GM12878 (cell line): ENCODE results near the gene CFLAR. TPM values are rescaled to one million over a fixed set of nuclear protein-coding genes. Genes with fewer than 3 reads are reported as not detected.

ENCODE experiments used
- ATAC-seq: fragments of 200-7000 bp; cut with Tn5 transposase; 3 replicates; pipeline ENCODE4 v1.9.1; 2020; ENCODE audit warnings: mild to moderate bottlenecking, moderate library complexity
- BruUV-seq: library from RNA; stranded (reverse); fragments of 400-500 nt; replicated peaks from 2 replicates; lab custom pipeline; 2021; lab: Mats Ljungman, UMichigan
- CTCF ChIA-PET: fragments of 300-600 bp; sonication (Branson Sonifier 250); formaldehyde crosslinking; extraction: SDS; loops from one replicate; lab custom pipeline; 2021; ENCODE audit warnings: inconsistent platforms; lab: Yijun Ruan, JAX
- POLR2A ChIA-PET: fragments of 350-600 bp; formaldehyde crosslinking; extraction: SDS; loops from one replicate; lab custom pipeline; 2021; ENCODE audit warnings: inconsistent platforms; lab: Charles Lee
- RAD21 ChIA-PET: fragments of 300-600 bp; sonication (Branson Sonifier 250); formaldehyde crosslinking; loops from one replicate; lab custom pipeline; 2023; ENCODE audit warnings: antibody characterized with exemption; ENCODE audit not compliant: unreplicated experiment; lab: Charles Lee
- SMC1A ChIA-PET: fragments of 300-600 bp; sonication (Branson Sonifier 250); formaldehyde crosslinking; loops from one replicate; lab custom pipeline; 2023; ENCODE audit not compliant: unreplicated experiment, uncharacterized antibody; lab: Charles Lee
- DNase-seq: peaks from one replicate; pipeline ENCODE4 v3.0.0-alpha.2; 2011; ENCODE audit warnings: low read depth, low spot score
- FAIRE-seq: peaks from 3 replicates; lab custom pipeline; 2011; peaks lifted over from hg19 to GRCh38; lab: Jason Lieb, UNC
- H2AFZ ChIP-seq: 2 replicates; pipeline ENCODE4 v1.6.0; 2011; ENCODE audit warnings: low read depth, low read length, control low read depth; ENCODE audit not compliant: control insufficient read depth
- H3K27ac ChIP-seq: 2 replicates; pipeline ENCODE4 v1.5.1; 2011; ENCODE audit warnings: control low read depth; ENCODE audit not compliant: control insufficient read depth, insufficient read depth
- H3K27me3 ChIP-seq, 2 experiments: replicated peaks in 1 of 2; 2 replicates each; pipeline versions ENCODE4 v1.6.0 to v1.6.1; 2011; ENCODE audit warnings: low read length in 1 of 2; ENCODE audit not compliant: control insufficient read depth in 2 of 2, insufficient read depth in 2 of 2
- H3K36me3 ChIP-seq, 2 experiments: 2 replicates each; pipeline ENCODE4 v1.5.1; 2011; ENCODE audit warnings: low read length in 1 of 2; ENCODE audit not compliant: control insufficient read depth in 2 of 2, insufficient read depth in 2 of 2
- H3K4me1 ChIP-seq: 2 replicates; pipeline ENCODE4 v1.6.1; 2011; ENCODE audit warnings: mild to moderate bottlenecking, low read length, moderate library complexity, mixed read lengths; ENCODE audit not compliant: control insufficient read depth, insufficient read depth
- H3K4me2 ChIP-seq: 2 replicates; pipeline ENCODE4 v1.6.0; 2011; ENCODE audit warnings: control low read depth; ENCODE audit not compliant: control insufficient read depth, insufficient read depth
- H3K4me3 ChIP-seq: fragments of 200-600 bp; sonication (generic); 2 replicates; pipeline ENCODE4 v1.5.1; 2016
- H3K79me2 ChIP-seq: 2 replicates; pipeline ENCODE4 v1.6.0; 2011; ENCODE audit warnings: low read length; ENCODE audit not compliant: control insufficient read depth, insufficient read depth
- H3K9ac ChIP-seq: 2 replicates; pipeline ENCODE4 v1.8.0; 2011; ENCODE audit warnings: low read length, control low read depth, mixed read lengths; ENCODE audit not compliant: control insufficient read depth, insufficient read depth
- H3K9me3 ChIP-seq: replicated peaks from 3 replicates; pipeline ENCODE4 v1.5.1; 2011; ENCODE audit warnings: mild to moderate bottlenecking, low read length; ENCODE audit not compliant: control insufficient read depth, insufficient read depth
- H4K20me1 ChIP-seq: 2 replicates; pipeline ENCODE4 v1.6.0; 2011; ENCODE audit not compliant: control insufficient read depth, insufficient read depth
- IKZF2 ChIP-seq, 2 experiments: fragments of 450-650 bp; IDR thresholded peaks; 2 replicates each; pipeline ENCODE4 v1.6.1; 2017; ENCODE audit warnings: mild to moderate bottlenecking in 2 of 2, moderate library complexity in 2 of 2
- MLLT1 ChIP-seq: fragments of 450-650 bp; IDR thresholded peaks from 2 replicates; pipeline ENCODE4 v1.6.1; 2016; ENCODE audit warnings: mild to moderate bottlenecking
- POLR2AphosphoS5 ChIP-seq: IDR thresholded peaks from 2 replicates; pipeline ENCODE4 v1.6.1; 2011; ENCODE audit warnings: mild to moderate bottlenecking, low read length, inconsistent platforms
- RELB ChIP-seq: fragments of 450-650 bp; IDR thresholded peaks from 2 replicates; pipeline ENCODE4 v1.6.1; 2017; ENCODE audit warnings: low read depth, mild to moderate bottlenecking, moderate library complexity
- SP1 ChIP-seq: IDR thresholded peaks from one replicate; pipeline ENCODE4 v1.6.1; 2011; ENCODE audit warnings: low read depth, low read length
- ZNF384 ChIP-seq: IDR thresholded peaks from 2 replicates; pipeline ENCODE4 v1.6.1; 2012; ENCODE audit warnings: low read depth, mild to moderate bottlenecking, low read length, improper control_type of control experiment, borderline replicate concordance
- WGBS: methylation state at CpG from one replicate; pipeline ENCODE4 v1.1.6; 2016; ENCODE audit warnings: low lambda C conversion rate; ENCODE audit not compliant: insufficient replicate concordance, insufficient coverage; ENCODE audit errors: missing lambda C conversion rate; 5-methylcytosine and 5-hydroxymethylcytosine counted together
- in situ Hi-C: fragments of 300-500 bp; cut with MboI; formaldehyde crosslinking; loops from 9 replicates; pipeline ENCODE4 v1.14.3; 2018; ENCODE audit warnings: mixed read lengths
- intact Hi-C: fragments of 100-400 bp; cut with micrococcal nuclease; formaldehyde crosslinking; loops from one replicate; pipeline ENCODE4 v1.14.2; 2022; ENCODE audit not compliant: unreplicated experiment
- polyA plus RNA-seq, 11 experiments: library from polyadenylated mRNA; depleted of rRNA in 4 of 11; unstranded in 6 of 11; stranded (reverse) in 5 of 11; fragments of >200 nt; fragmentation: Nextera tagmentation in 4 of 11; fragmentation: Illumina TruSeq in 1 of 11; extraction: Ambion mirVana in 4 of 11; extraction: Trizol in 1 of 11; gene quantifications; 1 replicate in 1 of 11; 2 replicates in 10 of 11; pipeline versions ENCODE4 v1.2.1 to v1.2.3, GENCODE V29; 2011 to 2016; ENCODE audit warnings: inconsistent platforms in 2 of 11, missing spikeins in 2 of 11, low read depth in 1 of 11
- total RNA-seq, 4 experiments: library from RNA; depleted of rRNA in 3 of 4; stranded (reverse); fragments of >200 nt in 3 of 4; fragmentation: Illumina TruSeq in 1 of 4; extraction: Trizol in 1 of 4; gene quantifications; 2 replicates each; pipeline versions ENCODE4 v1.2.1 to v1.2.3, GENCODE V29; 2013 to 2021

The CFLAR gene
- total and polyA plus RNA-seq, 10 of the 15 experiments (the other 5 are each of a cell fraction or from before 2014, with no cell fraction given): 80.6 to 181 (median 101) TPM

- peaks cover 0 to 9% of the 10 kb centered on the region in 2 experiments; a peak in 3 of 4 replicates for H3K36me3 ChIP-seq
- peaks cover 46% of the 10 kb centered on the region for H3K4me1 ChIP-seq
- RAD21 ChIA-PET: interaction anchor here (0.9 to 1.4 kb wide), 5 partner anchors 8 to 313 kb away, joined by 3 to 8 read pairs (median 3); partner anchors contain the start of gene CLK1
- no peaks in the 10 kb centered on the region for H4K20me1 ChIP-seq
- FAIRE-seq (no peak), ATAC-seq (0 out of 3 replicates have a peak, but pooled peaks have one; percentile 1), DNase-seq (no peak)
- H3K9ac ChIP-seq: peak overlapping the region; percentile 90
- H3K27me3 ChIP-seq: no peaks in the 10 kb centered on the region
- SMC1A ChIA-PET: interaction anchor here (0.8 to 1.5 kb wide), 4 partner anchors 26 to 106 kb away, joined by 4 to 12 read pairs (median 4); no protein-coding TSS in a partner anchor
- no peaks in the 10 kb centered on the region for H3K9me3 ChIP-seq
- H3K27ac ChIP-seq: peak overlapping the region; percentile 99
- peak overlapping the region; percentile 94 for H3K4me2 ChIP-seq
- H2AFZ ChIP-seq: no peak overlapping the region
- intact Hi-C loops: loop anchor here (2.0 kb wide), 2 partner anchors 56 to 106 kb away; partner anchors contain the start of gene HYCC2
- in situ Hi-C loops: no loop called here
- TSS peak; percentile 53 for BruUV-seq
- CTCF ChIA-PET: interaction anchor here (0.8 to 1.8 kb wide), 7 partner anchors 10 to 164 kb away, joined by 3 to 24 read pairs (median 5); partner anchors contain the start of genes CASP10 and CFLAR
- POLR2A ChIA-PET: interaction anchor here (0.7 to 1.8 kb wide), 7 partner anchors 24 to 263 kb away, joined by 3 to 9 read pairs (median 5); partner anchors contain the start of genes CLK1 and ORC2
- no peak for TF ChIP-seq SP1
- peak; percentile 74 for TF ChIP-seq POLR2AphosphoS5
- 0 out of 2 replicates have a peak, but pooled peaks have one; percentile 3 for TF ChIP-seq RELB
- peak; percentile 20; the same call in 1 of the 2 replicates for TF ChIP-seq MLLT1
- TF ChIP-seq IKZF2 (IDR thresholded peaks at IDR 0.05): 0 out of 4 replicates have a peak, but pooled peaks of 1 of the 2 experiments have one; percentile 10
- TF ChIP-seq ZNF384: no peak
- TF ChIP-seq, all 136 proteins: peak for 4
- 4% methylated on average over 2 of the region's 2 CpGs for WGBS
- Histone ChIP-seq H3K4me3 (peak overlapping the region; percentile 82), H3K79me2 (peaks cover 97% of the 10 kb centered on the region)
Observed at GRCh38 chr2:201127152-201127511, 11.2 kb downstream of the CFLAR start.
